DMS 273 (cell line): ENCODE data around the gene LCA5.
"Not testable (repeated sequence)": the region's sequence is repeated elsewhere in the genome, so short reads cannot be mapped to it uniquely, and the experiment has no call there.

Experiments
- DNase-seq: peaks from one replicate; lab custom pipeline; 2025; ENCODE audit not compliant: unreplicated experiment; lab: John Stamatoyannopoulos, UW

Gene LCA5

GRCh38 chr6:79468116-79468515, 69.1 kb downstream of the LCA5 start:
- DNase-seq: no peak

DNA sequence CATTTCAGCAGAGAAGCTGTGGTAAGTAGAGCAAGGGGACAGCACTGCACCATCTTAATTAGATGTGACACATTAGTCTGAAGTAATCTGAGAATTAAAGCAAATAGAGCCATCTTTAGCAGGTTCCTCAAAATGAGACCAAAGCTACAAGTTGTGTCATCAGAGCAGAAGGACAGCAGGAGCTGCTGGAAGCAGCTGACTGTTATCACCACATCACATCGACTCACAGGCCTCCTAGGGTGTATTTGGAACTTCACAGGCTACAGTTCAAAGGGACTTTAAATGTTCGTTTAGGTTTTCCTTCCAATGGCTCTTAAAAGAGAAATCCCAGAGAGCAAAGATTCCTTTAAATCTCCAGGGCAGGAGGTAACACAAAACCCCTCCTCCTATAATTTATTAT, 69.5 kb downstream of the LCA5 start:
- DNase-seq: peak; percentile 12

DNA sequence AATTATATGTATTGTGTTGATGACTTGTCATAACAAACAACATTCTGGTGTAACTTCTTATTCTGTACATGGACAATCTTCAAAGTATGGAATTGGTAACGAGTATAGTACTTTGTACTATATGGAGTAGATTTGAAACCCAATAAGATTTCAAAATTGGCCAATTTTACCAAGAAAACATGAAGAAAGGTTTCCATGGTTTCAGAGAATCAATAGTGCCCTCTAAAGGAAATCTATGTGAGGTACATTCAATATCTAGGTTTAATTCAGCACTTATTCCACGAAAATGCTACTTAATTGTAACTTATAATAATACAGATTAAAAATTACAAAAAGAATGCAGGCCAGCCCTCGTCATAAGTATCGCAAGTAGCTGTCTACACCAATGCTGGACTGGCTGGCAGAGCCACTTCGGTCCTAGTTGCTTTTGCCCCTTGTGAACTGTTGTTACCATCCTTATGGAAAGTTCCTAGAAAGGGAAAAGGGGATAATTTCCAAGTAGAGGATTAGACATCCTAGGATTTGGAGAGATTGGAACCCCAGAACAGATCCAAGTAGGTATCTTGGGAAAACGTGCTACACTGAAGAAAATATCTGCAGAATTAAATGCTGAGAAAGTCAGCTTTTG, 70.9 kb downstream of the LCA5 start:
- peak; percentile 33 for DNase-seq

GRCh38 chr6:79465381-79465780, 71.8 kb downstream of the LCA5 start:
- no peak for DNase-seq

DNA sequence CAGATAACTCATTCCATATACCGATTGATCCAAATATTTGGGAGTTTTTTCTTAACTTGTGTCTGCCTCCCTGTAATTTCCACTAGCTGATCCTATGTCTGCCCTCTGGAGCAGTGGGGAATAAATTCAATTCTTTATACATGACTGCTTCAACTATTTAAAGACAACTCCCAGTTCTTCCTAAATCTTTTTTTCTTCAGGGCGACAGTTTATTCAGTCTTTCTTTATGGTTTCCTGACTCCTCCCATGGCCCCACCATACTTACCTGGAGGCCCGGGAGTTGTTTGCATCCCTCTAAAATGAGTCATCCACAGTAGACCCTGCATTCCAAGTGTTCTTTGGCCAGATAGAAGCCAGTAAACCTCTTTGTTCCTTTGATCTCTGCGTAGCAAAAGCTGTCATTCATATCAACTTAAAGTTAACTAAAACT, 73.6 kb downstream of the LCA5 start:
- DNase-seq: no peak

- DNase-seq: no peak
Observed at GRCh38 chr6:79461205-79461604, 76.0 kb downstream of the LCA5 start.

GRCh38 chr6:79455446-79455845, 81.8 kb downstream of the LCA5 start:
- DNase-seq: peak; percentile 62

- peak; percentile 33 for DNase-seq
Observed at GRCh38 chr6:79453558-79454042, 83.6 kb downstream of the LCA5 start.

GRCh38 chr6:79450984-79451383, 86.2 kb downstream of the LCA5 start:
- DNase-seq: no peak

DNA sequence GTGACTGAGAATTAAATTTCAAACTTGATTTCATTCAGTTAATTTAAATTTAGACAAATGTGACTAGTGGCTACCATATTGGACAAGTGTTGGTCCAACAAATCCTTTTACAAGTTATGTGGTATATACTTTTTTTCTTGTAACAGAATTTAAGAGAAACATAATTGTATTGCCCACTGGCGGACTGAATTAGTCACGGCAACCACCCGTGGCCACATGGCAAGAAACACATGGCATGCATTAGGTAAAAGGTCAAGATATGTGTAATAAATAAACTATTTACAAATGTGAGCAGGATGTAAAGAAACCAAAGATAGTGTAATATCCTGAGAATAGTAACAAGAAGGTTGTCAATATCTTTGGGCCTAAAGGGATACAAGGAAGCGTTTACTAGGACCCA, 91.2 kb downstream of the LCA5 start:
- no peak for DNase-seq

GRCh38 chr6:79443876-79444275, 93.4 kb downstream of the LCA5 start:
- not testable (repeated sequence) for DNase-seq

DNA sequence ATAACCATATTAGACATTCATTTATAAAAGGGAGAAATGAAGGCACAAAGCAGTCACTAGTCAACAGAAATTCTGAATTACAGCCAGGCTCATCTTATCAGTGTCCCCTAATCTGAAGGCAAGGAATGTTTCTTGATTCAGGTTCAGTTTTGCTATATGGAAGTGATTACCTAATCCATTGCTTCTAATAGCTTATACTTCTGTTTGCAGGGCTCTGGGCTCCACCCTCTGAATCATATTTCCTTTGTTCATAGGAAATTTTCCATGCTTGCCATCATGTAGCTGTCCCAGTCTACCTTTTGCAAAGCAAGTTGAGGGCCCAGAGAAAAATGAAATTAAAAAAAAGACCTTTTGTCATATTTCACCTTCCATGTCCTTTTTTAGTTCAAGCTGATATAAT, 96.0 kb downstream of the LCA5 start:
- DNase-seq: no peak

- DNase-seq: no peak
Observed at GRCh38 chr6:79440598-79440997, 96.6 kb downstream of the LCA5 start.

GRCh38 chr6:79438030-79438429, 99.2 kb downstream of the LCA5 start:
- no peak for DNase-seq

DNA sequence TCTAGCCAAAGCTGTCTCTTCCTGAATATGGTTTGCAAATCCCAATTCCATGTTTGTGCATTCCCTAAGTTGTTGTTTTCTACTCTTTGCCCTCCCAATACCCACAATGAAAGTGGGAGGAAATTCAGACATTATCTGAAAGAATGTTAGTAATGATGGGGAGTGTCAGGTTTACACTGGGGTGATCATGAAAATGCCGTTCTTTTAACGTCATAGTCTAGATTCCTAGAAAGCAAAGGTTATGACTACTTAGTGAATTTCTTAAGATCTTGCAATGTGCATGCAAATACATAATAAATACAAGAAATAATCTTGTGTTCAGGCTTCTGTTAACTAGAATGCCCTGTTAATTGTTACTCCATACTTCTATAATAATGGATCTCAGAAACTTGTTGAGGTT, 101.0 kb downstream of the LCA5 start:
- DNase-seq: no peak

GRCh38 chr6:79435746-79436145, 101.5 kb downstream of the LCA5 start:
- peak; percentile 7 for DNase-seq
